Measurements from ENCODE around the gene PSMB7.

Gene PSMB7

DNA sequence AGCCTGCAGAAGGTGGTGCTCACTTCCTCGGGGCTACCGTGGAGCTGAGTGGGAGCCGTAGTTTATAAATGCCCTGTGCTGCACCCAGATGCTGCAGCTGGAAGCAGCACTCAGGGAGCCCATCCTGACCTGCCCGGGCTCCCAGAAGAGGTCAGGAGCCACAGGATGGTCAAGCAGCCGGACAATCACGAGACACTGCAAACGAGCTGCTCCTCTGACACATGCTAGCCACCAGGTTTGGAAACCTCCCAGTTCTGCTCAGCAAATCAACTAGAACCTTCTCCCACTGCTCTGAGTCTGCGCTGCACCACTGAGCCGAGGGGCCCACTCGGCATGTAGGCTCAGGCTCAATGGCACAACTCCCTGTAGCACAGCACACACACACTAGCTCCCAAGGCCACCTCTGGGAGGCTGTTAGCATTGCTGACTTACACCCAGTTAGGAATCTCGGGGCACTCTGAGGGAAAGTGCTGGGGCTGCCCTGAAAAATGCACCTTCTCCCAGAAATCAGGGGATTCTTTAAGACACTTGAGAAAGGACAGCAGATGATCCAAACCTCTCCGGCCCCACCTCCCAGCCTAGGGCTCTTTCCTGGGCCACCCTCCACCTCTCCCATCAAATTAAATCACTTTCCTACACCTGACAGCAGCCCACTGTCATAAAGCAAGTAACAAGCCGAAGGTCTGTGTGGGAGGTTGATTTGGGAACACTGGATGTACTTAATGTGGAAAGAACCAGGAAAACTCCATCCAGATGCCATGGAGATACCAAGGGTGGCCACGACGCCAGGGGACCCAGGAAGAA lies 59.1 kb downstream of the PSMB7 start:
- no peak for FAIRE-seq

DNA sequence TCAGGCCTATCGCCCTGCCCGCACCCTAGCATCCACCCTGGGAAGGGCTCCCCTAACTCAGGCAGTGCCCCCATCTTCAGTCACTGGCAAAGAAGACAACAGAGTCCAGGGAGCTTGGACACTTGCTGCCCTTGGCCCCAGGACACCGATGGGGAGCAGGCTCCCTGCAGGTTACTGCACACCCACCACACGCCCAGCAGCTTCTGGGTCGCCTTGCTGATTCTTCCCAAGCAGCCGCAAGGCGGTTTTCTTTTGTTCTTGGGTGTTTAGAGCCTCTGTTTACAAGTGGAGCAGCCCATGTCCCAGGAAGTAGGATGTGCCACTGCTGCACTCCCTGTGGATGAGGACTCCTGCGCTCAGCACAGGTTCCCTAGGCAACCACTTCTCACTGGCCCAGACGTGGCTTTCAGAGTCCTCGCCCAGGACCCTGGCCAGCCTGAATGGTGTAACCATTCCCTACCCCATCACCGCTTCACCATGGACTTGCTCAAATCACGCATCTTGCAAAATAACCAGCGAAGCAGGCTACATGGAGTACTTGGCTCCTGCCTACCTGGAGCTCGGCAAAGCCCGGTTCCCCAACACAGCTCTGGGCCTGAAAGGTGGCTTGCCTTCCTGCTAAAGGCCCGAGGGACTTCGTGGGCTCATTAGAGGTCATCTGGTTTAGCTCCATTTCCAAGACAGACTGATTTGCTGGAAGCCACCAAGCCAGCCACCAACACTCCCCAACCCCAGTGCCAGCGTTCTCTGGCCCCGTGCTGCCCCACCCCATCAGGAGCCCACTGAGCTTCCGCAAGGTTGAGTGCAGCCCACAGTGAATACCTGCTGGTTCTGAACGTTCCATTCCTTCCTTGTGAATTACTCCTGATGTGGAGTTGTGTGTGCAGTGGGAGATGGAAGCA lies 60.0 kb downstream of the PSMB7 start:
- no peak for FAIRE-seq

DNA sequence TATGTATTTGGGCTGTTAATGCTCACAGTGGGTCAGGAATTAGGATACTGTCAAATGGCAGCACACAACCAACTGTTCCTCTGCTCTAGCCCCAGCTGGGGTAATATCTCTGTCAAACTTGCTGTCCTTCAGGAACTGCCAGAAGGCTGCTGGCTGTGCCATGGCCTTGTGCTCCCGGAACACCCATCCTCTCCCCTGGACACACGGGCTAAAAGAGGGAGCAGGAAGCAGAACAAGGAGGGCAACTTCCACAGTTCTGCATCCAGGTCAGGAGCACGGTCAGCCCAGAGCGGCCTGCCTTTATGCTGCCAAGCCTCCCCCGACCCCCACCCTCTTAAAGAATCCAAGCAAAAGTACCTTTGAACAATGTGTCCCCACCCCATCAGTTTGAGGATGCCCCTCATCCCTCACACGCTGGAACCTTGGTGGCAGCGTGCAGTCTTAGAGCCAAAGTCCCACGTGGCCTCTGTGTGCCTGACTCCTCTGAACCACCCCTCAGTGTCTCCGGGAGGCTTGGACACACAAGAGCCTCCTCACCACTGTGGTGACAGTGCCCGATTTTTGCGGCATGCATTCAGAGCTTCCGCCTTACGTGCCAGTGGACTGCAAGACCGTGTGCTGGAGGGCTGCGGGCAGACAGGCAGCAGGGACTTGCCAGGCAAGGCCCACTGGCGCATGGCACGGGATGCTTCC lies 60.8 kb downstream of the PSMB7 start:
- no peak for FAIRE-seq

DNA sequence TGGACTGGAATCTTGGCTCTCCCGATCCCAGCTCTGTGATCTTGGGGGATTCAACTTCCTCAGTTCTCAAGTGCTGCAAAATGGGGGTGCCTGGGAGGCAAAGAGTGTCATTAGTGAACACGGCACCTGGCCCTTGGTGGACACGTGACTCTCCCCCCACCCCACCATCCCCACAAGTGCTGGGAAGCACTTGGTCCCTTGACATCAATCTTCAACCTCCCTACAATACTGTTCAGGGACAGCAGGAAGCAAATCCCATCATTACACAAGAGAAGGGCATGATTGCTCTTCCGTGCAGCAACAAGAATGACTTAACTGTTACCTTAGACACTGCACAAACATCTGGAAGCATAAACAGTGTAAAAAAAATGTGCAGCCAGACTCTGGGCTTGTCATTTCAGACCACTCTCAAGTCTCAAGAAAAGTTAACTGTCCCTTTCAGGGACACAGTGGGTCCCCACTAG lies 61.4 kb downstream of the PSMB7 start:
- no peak for FAIRE-seq

DNA sequence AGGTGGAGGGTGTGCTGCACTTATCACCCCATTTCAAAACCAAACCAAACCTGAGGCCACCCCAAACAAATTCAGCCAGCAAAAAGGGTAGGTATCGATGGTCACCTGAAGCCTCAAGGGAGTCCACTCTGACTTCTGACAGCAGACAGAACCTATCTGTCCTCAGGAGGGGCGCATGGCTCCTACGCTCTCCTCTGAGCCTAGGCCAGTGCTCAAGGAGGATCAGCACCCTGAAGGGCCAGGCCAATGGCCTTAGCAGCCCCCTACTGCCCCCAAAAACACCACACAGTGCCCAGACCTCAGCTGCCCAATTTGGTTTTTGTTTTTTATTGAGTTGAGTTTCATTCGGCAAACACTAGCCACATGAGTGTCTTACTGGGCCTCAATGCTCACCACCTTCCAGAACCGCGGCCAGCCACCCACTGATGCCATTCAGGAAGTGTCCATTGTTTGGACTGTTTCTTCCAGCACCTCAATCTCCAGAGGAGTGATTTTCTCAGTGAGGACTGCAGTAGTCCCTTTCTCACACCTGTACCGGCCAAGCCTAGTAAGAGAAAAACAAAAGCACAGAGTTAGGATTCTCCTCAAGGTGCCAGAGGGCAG lies 62.0 kb downstream of the PSMB7 start:
- FAIRE-seq, result no peak

DNA sequence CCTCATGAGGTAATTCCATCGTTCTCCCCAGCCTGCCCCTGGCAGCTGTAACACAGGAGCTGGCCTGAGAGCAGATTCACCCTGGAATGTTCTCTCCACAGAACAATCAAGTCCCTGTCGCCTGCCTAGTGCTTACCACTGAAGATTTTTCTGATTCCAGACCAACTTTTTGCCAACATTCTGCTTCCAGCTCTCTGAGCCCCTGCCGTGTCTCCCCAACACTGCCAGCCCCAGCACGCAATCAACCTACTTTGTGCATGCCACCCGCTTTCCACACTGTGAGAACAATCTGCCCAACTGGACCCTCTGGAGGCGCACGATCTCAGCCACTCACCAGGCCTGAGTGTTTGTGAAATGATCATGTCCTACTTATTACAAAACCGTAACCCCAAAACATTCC lies 62.6 kb downstream of the PSMB7 start:
- no peak for FAIRE-seq

DNA sequence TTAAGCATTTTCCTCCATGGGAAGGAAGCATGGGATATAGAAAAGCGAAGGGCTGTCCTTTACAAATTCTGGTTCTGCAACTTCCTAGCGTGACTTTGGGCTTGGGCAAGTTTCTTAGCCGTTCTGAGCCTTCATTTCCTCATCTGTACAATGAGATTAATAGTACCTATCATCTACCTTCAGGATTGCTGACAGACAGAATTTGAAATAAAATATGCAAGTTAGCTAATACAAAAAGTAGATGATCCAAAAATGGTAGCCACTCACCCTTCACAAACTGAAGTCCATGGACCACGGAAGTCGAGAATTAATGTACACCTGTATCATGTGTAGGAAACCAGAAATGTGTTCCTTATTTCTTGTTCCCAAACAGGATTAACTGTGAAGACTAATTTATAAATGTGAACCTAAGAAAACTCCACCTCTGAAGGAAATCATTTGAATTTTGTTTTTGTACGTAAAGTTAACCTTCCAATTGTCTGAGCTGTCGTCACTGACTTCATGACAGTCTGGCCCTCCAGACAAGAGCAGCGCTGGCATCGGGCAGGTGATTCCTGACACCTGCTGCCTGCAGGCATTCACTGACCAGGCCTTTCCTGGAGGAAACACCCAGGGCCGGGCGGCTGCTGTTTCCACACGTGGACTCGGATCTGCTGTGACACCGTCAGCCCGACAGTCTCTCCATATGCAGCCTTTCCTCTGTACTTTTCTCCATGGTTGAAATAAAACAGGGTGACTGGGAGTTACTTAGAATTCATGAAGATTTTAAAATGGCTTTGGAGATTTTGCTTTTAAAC lies 63.4 kb downstream of the PSMB7 start:
- FAIRE-seq, result no peak

DNA sequence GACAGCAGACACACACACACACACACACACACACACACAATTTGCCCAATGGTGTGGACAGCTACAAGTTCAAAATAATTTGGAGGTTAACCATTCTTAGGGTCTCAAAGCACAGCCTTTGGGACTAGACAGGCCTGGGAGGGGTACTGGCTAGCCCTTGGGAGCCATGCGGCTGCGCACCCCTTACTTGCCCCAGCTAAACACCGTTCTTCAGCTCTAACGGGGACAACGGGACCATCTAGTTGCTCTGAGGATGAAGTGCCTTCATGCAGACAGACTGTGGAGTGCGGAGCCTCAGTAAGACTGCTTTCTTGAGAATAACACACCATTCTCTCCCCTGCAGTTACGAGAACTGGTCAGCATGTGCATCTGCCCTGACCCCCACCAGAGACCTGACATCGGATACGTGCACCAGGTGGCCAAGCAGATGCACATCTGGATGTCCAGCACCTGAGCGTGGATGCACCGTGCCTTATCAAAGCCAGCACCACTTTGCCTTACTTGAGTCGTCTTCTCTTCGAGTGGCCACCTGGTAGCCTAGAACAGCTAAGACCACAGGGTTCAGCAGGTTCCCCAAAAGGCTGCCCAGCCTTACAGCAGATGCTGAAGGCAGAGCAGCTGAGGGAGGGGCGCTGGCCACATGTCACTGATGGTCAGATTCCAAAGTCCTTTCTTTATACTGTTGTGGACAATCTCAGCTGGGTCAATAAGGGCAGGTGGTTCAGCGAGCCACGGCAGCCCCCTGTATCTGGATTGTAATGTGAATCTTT lies 64.6 kb downstream of the PSMB7 start:
- FAIRE-seq, result no peak

DNA sequence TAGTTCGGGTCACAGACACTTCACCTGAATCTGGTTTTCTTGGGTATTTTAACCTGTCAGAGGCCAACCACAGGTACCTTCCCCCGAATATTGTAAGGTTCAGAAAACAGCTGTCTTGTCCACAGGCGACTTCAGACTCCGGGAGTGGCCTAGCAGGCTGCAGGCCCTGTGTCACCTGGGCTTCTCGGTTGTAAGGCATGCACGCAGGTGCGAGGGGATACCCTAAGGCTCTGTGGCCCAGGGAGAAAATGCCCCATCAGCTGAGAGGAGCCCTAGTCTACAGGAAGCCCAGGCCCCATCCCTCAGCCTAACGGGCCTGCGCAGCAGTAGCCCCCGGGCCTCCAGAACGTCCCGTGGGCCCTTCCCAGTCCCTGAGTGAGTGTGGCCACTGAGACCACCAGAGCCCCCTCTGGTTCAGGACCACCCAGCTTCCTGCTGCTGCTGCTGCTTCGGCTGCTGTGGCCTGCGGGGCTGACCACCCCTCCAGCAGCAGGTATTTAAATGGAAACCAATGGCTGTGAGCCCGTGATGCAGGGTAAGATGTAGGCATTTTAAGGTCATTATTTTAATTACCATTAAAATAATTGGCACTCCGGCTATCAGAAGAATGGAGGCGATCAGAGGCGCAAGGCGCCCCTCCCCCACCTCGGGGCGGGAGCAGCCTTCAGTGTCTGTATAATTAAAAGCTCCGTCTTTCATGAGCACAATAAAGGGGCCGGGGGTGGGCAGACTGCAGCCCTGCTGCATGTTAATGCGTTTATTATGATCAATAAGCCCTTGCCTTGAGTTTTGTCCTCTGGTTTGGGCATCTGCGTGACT lies 65.4 kb downstream of the PSMB7 start:
- FAIRE-seq, result no peak

DNA sequence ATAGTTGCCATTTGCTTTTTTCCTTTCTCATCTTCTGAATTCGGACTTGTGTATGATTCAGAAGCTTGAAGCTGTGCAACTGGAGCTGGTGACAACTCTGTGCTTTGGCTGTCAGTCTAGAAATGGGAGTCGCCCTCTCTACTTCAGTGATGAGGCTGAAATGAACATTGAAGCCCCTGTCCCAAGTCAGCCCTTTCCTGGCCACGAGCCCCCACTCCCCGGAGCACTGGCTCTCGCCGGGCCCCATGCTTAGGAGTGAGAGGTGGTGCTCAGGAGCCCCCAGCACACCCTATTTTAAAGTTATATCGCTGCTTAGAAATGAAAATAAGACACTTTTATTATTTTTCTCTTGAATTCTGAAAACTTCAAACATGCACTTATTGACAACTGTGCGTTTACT lies 66.0 kb downstream of the PSMB7 start:
- FAIRE-seq, result no peak

DNA sequence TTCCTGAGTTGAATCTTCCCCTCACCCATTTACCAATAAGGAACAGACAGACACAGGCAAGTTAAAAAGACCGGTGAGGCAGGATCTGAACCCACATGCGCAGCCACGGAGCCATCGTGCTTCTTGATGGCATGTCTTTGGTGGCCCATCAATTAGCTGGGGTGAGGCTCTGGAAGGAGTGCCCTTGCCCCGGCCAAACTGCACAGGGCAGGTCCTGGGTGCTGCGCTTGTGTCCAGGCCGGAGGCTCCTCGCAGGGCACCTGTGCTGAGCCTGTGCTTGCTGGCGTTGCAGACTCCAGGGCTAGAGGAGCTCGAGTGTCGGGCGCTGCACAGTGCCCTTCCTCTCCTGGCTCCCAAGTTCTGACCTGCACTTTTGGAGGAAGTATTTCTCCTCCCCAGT lies 66.4 kb downstream of the PSMB7 start:
- FAIRE-seq, result no peak

DNA sequence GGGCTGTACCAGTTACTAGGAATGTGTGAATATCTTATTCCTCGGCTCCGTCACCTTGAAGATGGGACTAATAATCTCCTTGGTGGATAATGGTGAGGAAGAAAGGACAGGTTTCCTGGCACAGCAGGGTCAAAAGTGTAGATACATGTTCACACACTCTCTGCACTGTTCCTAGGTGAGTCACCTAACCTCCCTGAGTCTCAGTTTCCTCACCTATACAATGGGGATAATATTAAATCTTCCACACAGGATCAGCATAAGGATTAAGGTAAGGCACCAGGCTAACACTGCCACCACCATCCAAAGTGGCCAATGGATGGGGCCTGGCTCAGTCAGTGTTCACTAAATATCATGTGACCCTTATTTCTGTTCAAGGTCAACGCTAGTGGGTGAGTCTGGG lies 66.9 kb downstream of the PSMB7 start:
- no peak for FAIRE-seq

DNA sequence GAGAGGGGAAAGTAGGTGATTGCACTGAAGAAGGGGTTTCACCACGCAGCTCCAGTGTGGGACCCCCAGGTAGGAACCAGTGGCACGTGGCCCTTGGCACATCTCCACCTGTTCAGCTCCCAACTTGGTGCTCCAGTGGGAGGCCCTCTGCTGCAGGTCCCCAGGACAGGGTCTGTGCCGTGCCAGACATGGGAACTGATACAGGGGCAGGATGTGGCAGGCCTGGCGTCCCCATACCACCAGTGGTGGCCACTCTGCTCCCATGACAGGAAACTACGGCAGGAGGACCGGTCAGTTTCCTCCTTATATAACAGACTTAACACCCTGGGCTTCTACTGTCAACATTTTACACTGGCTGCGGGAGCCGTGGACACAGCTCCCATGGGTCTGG lies 67.3 kb downstream of the PSMB7 start:
- FAIRE-seq, result no peak

DNA sequence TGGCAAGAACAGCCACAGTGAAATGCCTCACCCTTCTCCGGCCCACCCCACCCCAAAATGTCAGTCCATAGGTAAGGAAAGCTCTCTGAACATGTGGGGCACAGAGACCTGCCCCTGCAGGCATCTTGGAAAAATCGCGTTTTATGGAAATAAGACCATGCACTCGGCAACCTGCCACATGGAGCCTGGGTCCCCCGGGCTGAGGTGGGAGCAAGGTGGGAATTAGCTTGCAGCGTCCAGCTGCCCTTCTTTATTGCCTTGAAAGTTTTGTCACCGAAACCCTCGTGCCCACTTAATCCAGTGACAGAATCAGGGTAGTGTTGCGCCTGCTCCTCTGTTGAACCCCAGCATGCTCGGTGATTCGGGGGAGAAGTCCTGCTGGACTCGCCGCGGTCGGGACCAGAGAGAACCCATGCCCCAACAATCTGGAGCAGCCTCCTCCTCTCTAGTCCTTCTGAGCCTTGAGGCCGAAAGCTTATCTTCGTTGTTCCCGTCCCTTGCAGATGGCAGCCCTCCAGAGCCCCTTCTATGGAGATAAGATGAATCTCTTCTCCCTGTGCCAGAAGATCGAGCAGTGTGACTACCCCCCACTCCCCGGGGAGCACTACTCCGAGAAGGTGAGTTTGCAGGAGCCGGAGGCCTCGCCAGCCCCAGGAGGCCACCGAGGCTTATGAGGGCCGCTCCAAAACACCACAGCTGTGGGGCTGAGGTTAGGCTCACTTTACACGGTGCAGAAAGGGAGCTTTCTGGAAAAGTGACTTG lies 67.9 kb downstream of the PSMB7 start:
- no peak for FAIRE-seq

DNA sequence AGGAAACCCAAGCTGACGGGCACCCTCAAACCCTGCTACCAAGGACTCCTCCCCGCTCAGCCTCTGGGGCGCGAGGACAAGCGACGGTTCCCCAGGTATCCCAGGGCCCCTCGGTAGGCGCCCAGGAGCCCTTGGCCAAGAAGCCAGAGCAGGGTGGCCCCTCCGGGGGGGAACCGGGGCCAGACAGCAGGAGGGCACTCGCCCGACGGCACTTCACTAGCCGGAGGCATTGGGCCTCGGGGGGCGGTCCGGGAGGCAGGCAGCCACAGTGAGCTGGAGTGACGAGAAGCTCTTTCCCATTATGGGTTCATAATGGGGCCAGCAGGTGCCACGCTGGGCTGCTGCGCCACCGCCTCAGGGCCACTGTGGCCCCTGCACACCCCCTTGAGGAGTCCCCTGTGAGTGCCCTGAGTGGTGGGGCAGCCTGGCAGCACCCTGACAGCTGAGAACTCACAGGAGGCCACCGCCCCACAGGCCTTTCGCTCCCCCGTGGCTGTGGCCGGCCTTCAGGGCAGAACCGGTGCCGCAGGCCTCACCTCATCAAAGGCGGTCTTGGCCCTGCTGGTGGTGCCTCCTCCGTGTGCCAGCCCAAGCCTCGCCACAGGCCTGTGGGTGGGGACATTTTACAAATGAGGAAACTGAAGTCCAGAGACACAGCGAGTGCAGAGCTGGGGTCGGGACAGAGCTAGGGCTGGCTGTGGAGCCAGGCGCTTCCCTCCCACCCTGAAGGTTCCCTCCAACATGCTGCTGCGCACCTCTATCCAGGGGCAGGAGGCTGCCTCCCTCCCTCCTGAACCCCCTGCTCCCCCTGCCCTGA lies 68.7 kb downstream of the PSMB7 start:
- FAIRE-seq, result no peak

DNA sequence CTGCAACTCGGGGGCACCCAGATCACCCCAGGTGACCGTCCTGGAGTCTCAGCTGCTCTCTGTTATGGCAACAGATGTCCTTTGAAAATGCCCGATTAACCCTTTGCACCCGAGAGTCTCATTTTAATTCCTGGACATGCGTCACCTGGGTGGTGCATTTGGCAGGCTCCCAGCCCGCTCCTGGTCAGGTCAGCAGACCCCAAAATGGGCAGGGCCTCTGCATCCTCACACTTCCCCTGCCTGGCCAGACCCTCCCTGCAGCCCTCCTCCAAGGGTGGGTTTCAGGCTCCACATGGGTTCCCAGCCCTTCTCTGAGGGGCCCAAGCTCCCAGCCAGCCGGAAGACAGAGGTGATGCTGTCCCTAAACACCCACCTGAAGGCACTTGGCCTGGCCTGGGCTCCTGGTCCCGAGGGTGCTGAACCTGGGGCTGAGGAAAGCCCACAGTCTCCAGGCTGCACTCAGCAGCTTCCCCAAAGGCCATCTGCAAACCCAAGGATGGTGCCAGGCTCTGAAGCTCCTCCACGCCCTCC lies 69.4 kb downstream of the PSMB7 start:
- no peak for FAIRE-seq

DNA sequence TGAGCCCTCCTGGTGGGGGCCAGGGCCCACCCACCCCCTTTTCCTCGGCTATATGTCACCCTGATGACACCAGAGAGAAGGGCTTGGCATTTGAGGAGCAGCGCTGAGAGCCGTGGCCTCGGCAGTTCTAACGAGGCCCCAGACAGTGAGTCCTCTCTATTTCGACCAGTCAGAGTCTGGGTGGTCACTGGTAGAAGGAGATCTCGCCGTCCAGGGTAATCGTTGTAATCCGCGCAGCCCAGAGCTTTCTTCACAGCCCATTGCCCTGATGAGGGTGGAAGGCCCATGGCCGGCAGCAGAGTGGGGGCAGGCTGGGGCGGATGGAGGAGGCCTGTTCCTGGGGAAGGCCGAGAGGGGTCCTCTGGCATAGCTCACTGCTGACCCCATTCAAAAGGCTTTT lies 70.2 kb downstream of the PSMB7 start:
- FAIRE-seq, result no peak

DNA sequence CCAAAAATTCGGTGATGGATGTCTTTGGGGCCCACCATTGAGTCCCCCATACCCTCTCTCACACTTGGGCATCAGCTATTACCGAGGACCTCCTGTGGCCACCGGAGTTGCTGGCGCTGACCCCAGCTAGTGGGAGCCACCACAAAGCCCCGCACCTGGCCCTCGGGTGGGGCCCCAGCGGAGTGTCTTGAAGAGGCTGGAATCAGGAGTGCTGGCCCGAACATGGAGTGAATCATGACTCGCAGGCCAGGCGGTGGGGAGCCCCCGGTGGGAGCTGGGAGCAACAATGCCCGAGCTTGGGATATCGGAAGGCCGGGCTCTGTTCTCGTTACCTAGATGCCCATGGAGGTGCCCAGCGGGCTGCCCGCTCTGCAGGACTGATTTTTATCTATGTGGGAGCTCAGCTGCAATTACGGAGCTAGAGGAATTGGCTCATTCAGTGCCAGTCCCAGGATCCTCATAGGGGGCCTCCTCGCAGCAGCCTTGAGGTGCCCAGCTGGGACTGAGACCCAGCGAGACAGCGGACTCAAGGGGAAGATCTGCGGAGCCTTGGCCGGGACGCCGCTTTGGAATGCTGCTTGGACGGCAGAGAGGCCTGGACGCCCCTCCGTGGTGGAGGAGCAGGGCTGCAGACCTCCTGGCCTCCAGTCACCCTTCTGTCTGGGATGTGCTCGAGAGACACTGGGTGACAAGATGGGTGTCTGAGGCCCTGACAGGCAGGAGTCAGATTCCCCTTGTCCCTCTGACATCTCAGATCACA lies 70.8 kb downstream of the PSMB7 start:
- FAIRE-seq, result no peak
